Fibroblast of skin of right biceps (primary cell): ENCODE measurements around the gene DENND2A.
"Not testable (repeated sequence)": the region's sequence is repeated elsewhere in the genome, so short reads cannot be mapped to it uniquely, and the experiment has no call there.

ENCODE experiments used
- DNase-seq: peaks from one replicate; pipeline ENCODE4 v3.0.0-alpha.2; 2013

The DENND2A gene

GRCh38 chr7:140541176-140541512 lies 99.5 kb downstream of the DENND2A start:
- no peak for DNase-seq

GRCh38 chr7:140540136-140540777 lies 100.4 kb downstream of the DENND2A start:
- no peak for DNase-seq

- DNase-seq, result no peak
Measured at GRCh38 chr7:140539461-140539860, 101.2 kb downstream of the DENND2A start.

- no peak for DNase-seq
Measured at GRCh38 chr7:140537750-140538482, 102.7 kb downstream of the DENND2A start.

GRCh38 chr7:140534743-140535142 lies 105.9 kb downstream of the DENND2A start:
- DNase-seq, result no peak

GRCh38 chr7:140533394-140533872 lies 107.2 kb downstream of the DENND2A start:
- DNase-seq, result no peak

GRCh38 chr7:140529428-140529827 lies 111.2 kb downstream of the DENND2A start:
- DNase-seq, result not testable (repeated sequence)

- DNase-seq, result no peak
Measured at GRCh38 chr7:140526787-140527664, 113.6 kb downstream of the DENND2A start.

GRCh38 chr7:140526214-140526613 lies 114.4 kb downstream of the DENND2A start:
- DNase-seq, result no peak

GRCh38 chr7:140525743-140526142 lies 114.9 kb downstream of the DENND2A start:
- peak; percentile 80 for DNase-seq

GRCh38 chr7:140521421-140521820 lies 119.2 kb downstream of the DENND2A start:
- no peak for DNase-seq

GRCh38 chr7:140519007-140519399 lies 121.6 kb downstream of the DENND2A start:
- no peak for DNase-seq

- no peak for DNase-seq
Measured at GRCh38 chr7:140518370-140519006, 122.1 kb downstream of the DENND2A start.

GRCh38 chr7:140517546-140518369 lies 122.9 kb downstream of the DENND2A start:
- peak; percentile 89 for DNase-seq

GRCh38 chr7:140512317-140513000 lies 128.2 kb downstream of the DENND2A start:
- no peak for DNase-seq

GRCh38 chr7:140509789-140510188 lies 130.8 kb downstream of the DENND2A start:
- DNase-seq, result no peak

GRCh38 chr7:140507556-140507955 lies 133.1 kb downstream of the DENND2A start:
- not testable (repeated sequence) for DNase-seq

- peak; percentile 57 for DNase-seq
Measured at GRCh38 chr7:140506788-140507464, 133.7 kb downstream of the DENND2A start.

GRCh38 chr7:140501966-140502365 lies 138.6 kb downstream of the DENND2A start:
- DNase-seq, result no peak

GRCh38 chr7:140497807-140498206 lies 142.8 kb downstream of the DENND2A start:
- not testable (repeated sequence) for DNase-seq
